ENCODE results near the gene VWF. TPM values are rescaled to one million over a fixed set of nuclear protein-coding genes. Genes with fewer than 3 reads are reported as not detected.

VWF gene
- polyA plus RNA-seq, 1 donor (not counting 4 experiments of a cell fraction or from before 2014, with no cell fraction given), result 0.01 TPM

GRCh38 chr12:5910790-5911548 lies 213.5 kb downstream of the VWF start:
- H3K4me3 ChIP-seq (ENCODE audit: control insufficient read depth in 2 of 3, extremely low read depth in 1 of 3, insufficient read depth in 2 of 3, low read depth in 1 of 3, low read length in 3 of 3), result no peak overlapping the region
- no peaks in the 10 kb centered on the region for H3K27me3 ChIP-seq (ENCODE audit: control insufficient read depth, extremely low read depth, insufficient read depth, low read length)
- H3K9me1 ChIP-seq (ENCODE audit: control insufficient read depth, extremely low read depth, insufficient read depth, low read length), result no peaks in the 10 kb centered on the region
- no peaks in the 10 kb centered on the region for H4K20me1 ChIP-seq (ENCODE audit: control insufficient read depth, extremely low read depth, insufficient read depth, low read length)
- dilution Hi-C loops (cut with MboI; ENCODE audit: extremely low pct_ligation_motif_present, low sequenced_read_pairs), result no loop called here
- no peaks in the 10 kb centered on the region for H3K4me1 ChIP-seq (ENCODE audit: control insufficient read depth, extremely low read depth, insufficient read depth, low read length)
- H3K9me3 ChIP-seq (ENCODE audit: control insufficient read depth, low read depth, low read length), result no peaks in the 10 kb centered on the region
- TF ChIP-seq EZH2 (IDR thresholded peaks at IDR 0.05; ENCODE audit: low read length), result no peak
- TF ChIP-seq, protein P1, sequence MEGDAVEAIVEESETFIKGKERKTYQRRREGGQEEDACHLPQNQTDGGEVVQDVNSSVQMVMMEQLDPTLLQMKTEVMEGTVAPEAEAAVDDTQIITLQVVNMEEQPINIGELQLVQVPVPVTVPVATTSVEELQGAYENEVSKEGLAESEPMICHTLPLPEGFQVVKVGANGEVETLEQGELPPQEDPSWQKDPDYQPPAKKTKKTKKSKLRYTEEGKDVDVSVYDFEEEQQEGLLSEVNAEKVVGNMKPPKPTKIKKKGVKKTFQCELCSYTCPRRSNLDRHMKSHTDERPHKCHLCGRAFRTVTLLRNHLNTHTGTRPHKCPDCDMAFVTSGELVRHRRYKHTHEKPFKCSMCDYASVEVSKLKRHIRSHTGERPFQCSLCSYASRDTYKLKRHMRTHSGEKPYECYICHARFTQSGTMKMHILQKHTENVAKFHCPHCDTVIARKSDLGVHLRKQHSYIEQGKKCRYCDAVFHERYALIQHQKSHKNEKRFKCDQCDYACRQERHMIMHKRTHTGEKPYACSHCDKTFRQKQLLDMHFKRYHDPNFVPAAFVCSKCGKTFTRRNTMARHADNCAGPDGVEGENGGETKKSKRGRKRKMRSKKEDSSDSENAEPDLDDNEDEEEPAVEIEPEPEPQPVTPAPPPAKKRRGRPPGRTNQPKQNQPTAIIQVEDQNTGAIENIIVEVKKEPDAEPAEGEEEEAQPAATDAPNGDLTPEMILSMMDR (optimal IDR thresholded peaks at IDR 0.05 in 1 of 3, IDR thresholded peaks at IDR 0.05 in 1 of 3, conservative IDR thresholded peaks at IDR 0.05 in 1 of 3; ENCODE audit: extremely low read depth in 1 of 3, insufficient read depth in 2 of 3, low read length in 3 of 3), result no peak
- H3K27ac ChIP-seq (ENCODE audit: control insufficient read depth, insufficient read depth, low read length), result no peak overlapping the region
- H3K9ac ChIP-seq (ENCODE audit: control insufficient read depth, extremely low read depth, insufficient read depth, low read length), result no peak overlapping the region
- no peak overlapping the region for H2AFZ ChIP-seq (ENCODE audit: control insufficient read depth, low read length)
- DNase-seq (ENCODE audit: low read depth, low spot score) (no peak), FAIRE-seq (no peak)
- H3K36me3 ChIP-seq (ENCODE audit: control insufficient read depth in 2 of 2, extremely low read depth in 1 of 2, insufficient read depth in 2 of 2, low read length in 2 of 2), result no peaks in the 10 kb centered on the region
- no peaks in the 10 kb centered on the region for H3K79me2 ChIP-seq (ENCODE audit: control insufficient read depth, insufficient read depth, low read length)
- no peak overlapping the region for H3K4me2 ChIP-seq (ENCODE audit: control insufficient read depth, extremely low read depth, insufficient read depth, low read depth, low read length)

DNA sequence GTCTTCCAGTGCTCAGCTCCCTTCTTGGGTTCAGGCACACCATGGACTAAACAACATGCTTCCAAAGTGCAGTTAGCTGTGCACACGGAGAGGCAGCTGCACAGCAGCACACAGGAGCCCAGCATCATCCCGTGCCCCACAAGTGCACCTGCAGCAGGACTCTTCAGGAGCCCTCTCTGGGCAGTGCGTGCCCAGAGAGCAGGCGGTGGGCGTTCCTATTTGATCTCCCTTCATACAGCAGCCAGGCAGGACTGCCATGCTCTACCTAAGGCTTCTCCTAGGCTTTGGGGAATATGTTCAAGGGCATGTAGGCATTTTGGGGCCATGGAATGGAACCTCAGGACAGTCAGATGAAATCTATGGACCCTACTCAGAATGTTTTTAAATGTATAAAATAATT lies 214.9 kb downstream of the VWF start:
- no peak overlapping the region for H3K27ac ChIP-seq (ENCODE audit: control insufficient read depth, insufficient read depth, low read length)
- FAIRE-seq (no peak), DNase-seq (ENCODE audit: low read depth, low spot score) (no peak)
- no peaks in the 10 kb centered on the region for H3K9me3 ChIP-seq (ENCODE audit: control insufficient read depth, low read depth, low read length)
- dilution Hi-C loops (cut with MboI; ENCODE audit: extremely low pct_ligation_motif_present, low sequenced_read_pairs), result no loop called here
- H3K9me1 ChIP-seq (ENCODE audit: control insufficient read depth, extremely low read depth, insufficient read depth, low read length), result no peaks in the 10 kb centered on the region
- H3K4me3 ChIP-seq (ENCODE audit: control insufficient read depth in 2 of 3, extremely low read depth in 1 of 3, insufficient read depth in 2 of 3, low read depth in 1 of 3, low read length in 3 of 3), result no peak overlapping the region
- no peak overlapping the region for H2AFZ ChIP-seq (ENCODE audit: control insufficient read depth, low read length)
- TF ChIP-seq, protein P1 (optimal IDR thresholded peaks at IDR 0.05 in 1 of 3, IDR thresholded peaks at IDR 0.05 in 1 of 3, conservative IDR thresholded peaks at IDR 0.05 in 1 of 3; ENCODE audit: extremely low read depth in 1 of 3, insufficient read depth in 2 of 3, low read length in 3 of 3), result no peak
- TF ChIP-seq EZH2 (IDR thresholded peaks at IDR 0.05; ENCODE audit: low read length), result no peak
- H3K27me3 ChIP-seq (ENCODE audit: control insufficient read depth, extremely low read depth, insufficient read depth, low read length), result no peaks in the 10 kb centered on the region
- H3K4me1 ChIP-seq (ENCODE audit: control insufficient read depth, extremely low read depth, insufficient read depth, low read length), result no peaks in the 10 kb centered on the region
- H3K79me2 ChIP-seq (ENCODE audit: control insufficient read depth, insufficient read depth, low read length), result no peaks in the 10 kb centered on the region
- no peaks in the 10 kb centered on the region for H4K20me1 ChIP-seq (ENCODE audit: control insufficient read depth, extremely low read depth, insufficient read depth, low read length)
- H3K9ac ChIP-seq (ENCODE audit: control insufficient read depth, extremely low read depth, insufficient read depth, low read length), result no peak overlapping the region
- no peak overlapping the region for H3K4me2 ChIP-seq (ENCODE audit: control insufficient read depth, extremely low read depth, insufficient read depth, low read depth, low read length)
- H3K36me3 ChIP-seq (ENCODE audit: control insufficient read depth in 2 of 2, extremely low read depth in 1 of 2, insufficient read depth in 2 of 2, low read length in 2 of 2), result no peaks in the 10 kb centered on the region
